T-helper 9 cell (primary cell): ENCODE measurements around the gene DOCK10.
A peak's percentile ranks its signal among the peaks of the same experiment; 100 is the strongest.
"Not testable (repeated sequence)": the region's sequence is repeated elsewhere in the genome, so short reads cannot be mapped to it uniquely, and the experiment has no call there.

Experiments
- DNase-seq: peaks from one replicate; pipeline ENCODE4 v3.0.0-alpha.2; 2020

The DOCK10 gene

GRCh38 chr2:224943601-224944041 is 98.6 kb downstream of the DOCK10 start:
- DNase-seq = not testable (repeated sequence)

GRCh38 chr2:224941960-224942359 is 100.3 kb downstream of the DOCK10 start:
- no peak for DNase-seq

GRCh38 chr2:224940618-224941017 is 101.7 kb downstream of the DOCK10 start:
- DNase-seq = no peak

- DNase-seq = no peak
Measured at GRCh38 chr2:224938651-224939182, 103.6 kb downstream of the DOCK10 start.

GRCh38 chr2:224937887-224938286 is 104.4 kb downstream of the DOCK10 start:
- DNase-seq = no peak

- no peak for DNase-seq
Measured at GRCh38 chr2:224934526-224935188, 107.6 kb downstream of the DOCK10 start.

- no peak for DNase-seq
Measured at GRCh38 chr2:224933431-224933830, 108.8 kb downstream of the DOCK10 start.

- DNase-seq = no peak
Measured at GRCh38 chr2:224932522-224932921, 109.7 kb downstream of the DOCK10 start.

GRCh38 chr2:224931956-224932355 is 110.3 kb downstream of the DOCK10 start:
- DNase-seq = no peak

- DNase-seq = no peak
Measured at GRCh38 chr2:224930990-224931389, 111.3 kb downstream of the DOCK10 start.

GRCh38 chr2:224930124-224930523 is 112.1 kb downstream of the DOCK10 start:
- DNase-seq = peak; percentile 22

GRCh38 chr2:224929512-224929911 is 112.8 kb downstream of the DOCK10 start:
- no peak for DNase-seq

- peak; percentile 48 for DNase-seq
Measured at GRCh38 chr2:224927646-224928173, 114.6 kb downstream of the DOCK10 start.

- DNase-seq = no peak
Measured at GRCh38 chr2:224927011-224927410, 115.3 kb downstream of the DOCK10 start.

- DNase-seq = no peak
Measured at GRCh38 chr2:224925810-224926100, 116.5 kb downstream of the DOCK10 start.

- DNase-seq = no peak
Measured at GRCh38 chr2:224925061-224925809, 117.0 kb downstream of the DOCK10 start.

GRCh38 chr2:224924631-224925030 is 117.6 kb downstream of the DOCK10 start:
- no peak for DNase-seq

GRCh38 chr2:224922142-224922727 is 120.0 kb downstream of the DOCK10 start:
- no peak for DNase-seq

- no peak for DNase-seq
Measured at GRCh38 chr2:224919472-224920110, 122.7 kb downstream of the DOCK10 start.

- DNase-seq = no peak
Measured at GRCh38 chr2:224918626-224919471, 123.4 kb downstream of the DOCK10 start.

- DNase-seq = not testable (repeated sequence)
Measured at GRCh38 chr2:224917246-224917645, 125.0 kb downstream of the DOCK10 start.

- no peak for DNase-seq
Measured at GRCh38 chr2:224915136-224915535, 127.1 kb downstream of the DOCK10 start.
